ENCODE data around the gene GPATCH8. TPM values are rescaled to one million over a fixed set of nuclear protein-coding genes. Genes with fewer than 3 reads are reported as not detected.
"Not testable (repeated sequence)": the region's sequence is repeated elsewhere in the genome, so short reads cannot be mapped to it uniquely, and the experiment has no call there.

Gene GPATCH8
- total RNA-seq, 3 donors from 2014 or later: 38.2 to 43.3 (median 41.9) TPM

DNA sequence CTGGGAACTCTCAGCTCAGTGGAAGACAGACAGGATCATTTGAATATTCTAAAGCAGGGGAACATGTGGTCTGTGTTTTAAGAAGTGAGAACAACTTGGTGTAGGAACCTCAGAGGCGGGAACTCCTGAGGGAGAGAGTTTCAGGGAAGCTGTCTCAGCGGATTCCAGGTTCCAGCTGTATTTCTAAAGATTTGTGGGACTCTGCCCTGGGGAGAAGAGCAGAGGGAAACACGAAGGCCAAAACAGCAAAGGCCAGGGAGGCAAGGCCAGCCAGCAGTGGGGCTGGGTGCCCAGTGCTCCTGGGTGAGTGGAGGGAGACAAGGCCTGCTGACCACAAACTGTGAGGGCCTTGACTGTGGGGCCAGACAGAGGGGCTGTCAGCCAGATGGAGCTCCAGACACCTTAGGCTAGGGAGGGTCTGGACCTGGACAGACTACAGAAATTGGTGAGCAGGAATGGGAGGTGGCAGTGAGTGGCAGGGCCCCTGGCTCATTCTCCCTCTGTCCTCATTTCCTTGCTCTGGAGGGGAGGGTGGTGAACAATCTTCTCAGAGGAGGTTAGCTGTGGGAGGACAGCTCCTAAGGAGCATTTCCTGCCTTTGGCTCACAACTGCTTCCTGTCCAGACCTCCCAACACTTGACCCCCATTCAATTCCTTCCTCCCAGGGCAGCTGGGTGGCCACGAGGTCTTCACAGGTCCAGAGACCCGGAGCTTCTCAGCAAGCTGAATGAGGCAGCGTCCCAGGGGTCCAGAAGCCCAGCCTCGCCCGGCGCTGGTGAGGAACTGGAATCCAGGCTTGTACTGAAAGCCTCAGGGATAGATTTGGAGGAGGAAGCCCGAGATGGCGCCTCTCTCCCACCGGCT, 33.1 kb upstream of the GPATCH8 start:
- H3K27me3 Mint-ChIP-seq (ENCODE audit: low read depth): peaks cover 4% of the 10 kb centered on the region
- no peak overlapping the region for H3K4me3 Mint-ChIP-seq
- DNase-seq (no peak), ATAC-seq (no peak)
- H3K36me3 Mint-ChIP-seq (ENCODE audit: insufficient read depth): no peaks in the 10 kb centered on the region
- H3K9me3 Mint-ChIP-seq: no peaks in the 10 kb centered on the region
- H3K4me1 Mint-ChIP-seq (ENCODE audit: low read depth): peaks cover 8% of the 10 kb centered on the region

DNA sequence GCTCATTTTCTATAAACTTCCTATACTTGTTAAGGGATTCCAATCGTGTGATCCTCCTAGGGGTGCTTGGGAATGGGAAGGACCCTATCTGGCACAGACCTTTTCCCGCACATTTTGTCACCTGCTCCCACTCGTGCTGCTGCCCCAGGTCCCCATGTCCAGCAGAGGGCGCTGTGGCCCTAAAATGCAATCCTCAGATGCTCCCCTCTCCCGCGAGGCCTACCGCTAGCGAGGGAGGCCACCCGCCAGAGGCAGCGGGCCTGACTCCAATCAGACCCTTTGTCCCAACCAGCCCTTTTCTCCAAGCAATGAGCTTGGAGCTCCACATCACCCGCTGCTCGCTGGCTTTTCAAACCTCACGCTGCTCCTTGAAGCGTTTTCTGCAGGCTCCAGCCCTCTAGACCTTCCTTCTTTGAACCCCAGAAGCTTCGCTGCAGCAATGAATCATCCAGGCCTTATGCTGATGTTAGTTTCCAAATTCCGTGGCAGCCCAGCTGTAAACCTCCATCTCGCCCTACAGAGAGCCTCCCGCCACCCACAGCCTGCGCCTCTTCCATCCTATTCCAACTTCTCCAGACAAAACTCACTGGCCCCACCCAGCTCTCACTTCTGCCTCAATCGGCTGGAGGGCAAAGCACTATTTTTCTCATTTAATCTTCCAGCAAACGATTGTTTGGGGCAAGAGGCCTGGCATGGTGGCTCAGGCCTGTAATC, 30.5 kb upstream of the GPATCH8 start:
- no peak overlapping the region for H3K4me3 Mint-ChIP-seq
- DNase-seq: peak; percentile 84
- H3K4me1 Mint-ChIP-seq (ENCODE audit: low read depth): peaks cover 8% of the 10 kb centered on the region
- no peaks in the 10 kb centered on the region for H3K9me3 Mint-ChIP-seq
- no peaks in the 10 kb centered on the region for H3K27me3 Mint-ChIP-seq (ENCODE audit: low read depth)
- H3K36me3 Mint-ChIP-seq (ENCODE audit: insufficient read depth): no peaks in the 10 kb centered on the region
- peak; percentile 96 to 97 for ATAC-seq

GRCh38 chr17:44530896-44531418, 27.8 kb upstream of the GPATCH8 start:
- H3K9me3 Mint-ChIP-seq: no peaks in the 10 kb centered on the region
- no peak for DNase-seq

GRCh38 chr17:44529864-44530263, 26.7 kb upstream of the GPATCH8 start:
- Mint-ChIP-seq H3K27me3 (ENCODE audit: low read depth) (peaks cover 6% of the 10 kb centered on the region), H3K4me1 (ENCODE audit: low read depth) (peaks cover 8% of the 10 kb centered on the region), H3K9me3 (no peaks in the 10 kb centered on the region), H3K4me3 (no peak overlapping the region), H3K36me3 (ENCODE audit: insufficient read depth) (no peaks in the 10 kb centered on the region)
- no peak for DNase-seq
- no peak for ATAC-seq

More at GRCh38 chr17:44530896-44531418, 27.8 kb upstream of the GPATCH8 start:
- no peak for ATAC-seq
- H3K27me3 Mint-ChIP-seq (ENCODE audit: low read depth): peaks cover 6% of the 10 kb centered on the region
- H3K4me3 Mint-ChIP-seq: no peak overlapping the region
- H3K36me3 Mint-ChIP-seq (ENCODE audit: insufficient read depth): no peaks in the 10 kb centered on the region
- H3K4me1 Mint-ChIP-seq (ENCODE audit: low read depth): peaks cover 8% of the 10 kb centered on the region

GRCh38 chr17:44527954-44528353, 24.7 kb upstream of the GPATCH8 start:
- ATAC-seq: no peak
- Mint-ChIP-seq H3K36me3 (ENCODE audit: insufficient read depth) (no peaks in the 10 kb centered on the region), H3K27me3 (ENCODE audit: low read depth) (peaks cover 6% of the 10 kb centered on the region), H3K9me3 (no peaks in the 10 kb centered on the region), H3K4me3 (no peak overlapping the region), H3K4me1 (ENCODE audit: low read depth) (no peaks in the 10 kb centered on the region)
- DNase-seq: no peak

DNA sequence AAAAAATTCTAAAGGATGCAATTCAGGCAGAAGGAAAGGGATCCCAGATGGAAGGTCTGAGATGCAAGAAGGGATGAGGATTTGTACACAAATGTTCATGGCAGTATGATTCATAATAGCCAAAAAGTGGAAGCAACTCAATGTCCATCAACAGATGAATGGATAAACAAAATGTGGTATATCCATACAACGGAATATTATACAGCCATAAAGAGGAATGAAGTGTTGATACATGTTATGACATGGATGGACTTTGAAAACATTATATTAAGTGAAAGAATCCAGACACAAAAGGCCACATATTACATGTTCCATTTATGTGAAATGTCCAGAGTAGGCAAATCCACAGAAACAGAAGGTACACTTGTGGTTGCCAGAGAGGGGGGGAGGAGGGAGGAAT, 23.9 kb upstream of the GPATCH8 start:
- Mint-ChIP-seq H3K4me1 (ENCODE audit: low read depth) (no peaks in the 10 kb centered on the region), H3K9me3 (no peaks in the 10 kb centered on the region), H3K27me3 (ENCODE audit: low read depth) (peaks cover 7% of the 10 kb centered on the region), H3K36me3 (ENCODE audit: insufficient read depth) (no peaks in the 10 kb centered on the region), H3K4me3 (no peak overlapping the region)
- no peak for DNase-seq
- ATAC-seq: no peak

DNA sequence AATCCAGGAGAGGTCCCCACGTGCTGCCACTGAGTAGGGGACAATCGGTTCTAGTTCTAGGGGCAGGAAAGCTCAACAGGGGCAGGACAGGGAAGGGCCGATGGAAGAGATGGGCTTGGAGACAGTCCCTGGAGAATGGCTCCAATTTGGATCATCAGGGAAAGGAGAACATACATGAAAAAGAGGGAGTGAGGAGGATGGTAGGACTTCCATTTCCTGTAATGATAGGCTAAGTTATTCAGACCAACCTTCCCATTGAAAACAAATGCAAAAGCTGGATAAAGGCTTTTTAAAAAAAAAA, 20.4 kb upstream of the GPATCH8 start:
- no peak for ATAC-seq
- Mint-ChIP-seq H3K4me1 (ENCODE audit: low read depth) (no peaks in the 10 kb centered on the region), H3K4me3 (no peak overlapping the region), H3K36me3 (ENCODE audit: insufficient read depth) (no peaks in the 10 kb centered on the region), H3K9me3 (no peaks in the 10 kb centered on the region), H3K27me3 (ENCODE audit: low read depth) (peaks cover 12% of the 10 kb centered on the region)
- DNase-seq: no peak

DNA sequence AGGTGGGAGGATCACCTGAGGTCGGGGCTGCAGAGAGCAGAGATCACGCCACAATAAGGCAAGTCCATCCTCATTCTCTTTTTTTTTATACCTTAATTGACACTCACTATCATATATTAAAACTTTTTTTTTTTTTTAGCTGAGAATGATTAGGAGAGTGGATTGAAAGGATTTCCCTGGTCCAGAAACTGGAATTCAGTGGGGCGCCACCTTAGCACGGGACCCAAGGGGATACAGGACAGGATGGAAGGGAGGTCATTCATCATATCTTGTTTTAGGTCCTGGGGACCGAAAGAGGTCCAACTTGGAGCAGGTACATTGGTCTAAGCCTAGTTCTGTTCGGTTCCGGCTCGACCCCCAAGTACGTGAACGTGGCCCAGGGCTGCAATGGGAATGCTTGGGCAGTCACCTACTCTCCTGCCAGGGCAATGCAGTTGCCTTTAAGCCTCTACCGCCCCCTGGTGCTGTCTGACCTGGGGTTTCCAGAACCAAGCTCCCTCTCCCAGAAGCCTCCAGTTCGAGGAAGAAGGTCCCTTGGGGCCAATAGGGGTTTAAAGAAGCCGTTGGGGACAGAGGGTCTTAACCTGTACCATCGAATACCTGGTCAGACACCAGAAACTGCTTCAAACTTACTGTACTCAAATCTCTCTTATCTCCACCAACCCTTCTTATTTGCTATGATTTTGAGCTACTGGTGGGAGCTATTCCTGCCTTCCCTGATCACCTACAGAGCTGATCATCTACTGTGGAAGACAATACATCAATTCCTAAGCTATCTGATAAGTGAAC, 19.9 kb upstream of the GPATCH8 start:
- ATAC-seq (peak; percentile 58 to 78), DNase-seq (peak; percentile 27)
- Mint-ChIP-seq H3K4me1 (ENCODE audit: low read depth) (no peaks in the 10 kb centered on the region), H3K36me3 (ENCODE audit: insufficient read depth) (no peaks in the 10 kb centered on the region), H3K27me3 (ENCODE audit: low read depth) (peaks cover 15% of the 10 kb centered on the region), H3K9me3 (no peaks in the 10 kb centered on the region), H3K4me3 (no peak overlapping the region)

DNA sequence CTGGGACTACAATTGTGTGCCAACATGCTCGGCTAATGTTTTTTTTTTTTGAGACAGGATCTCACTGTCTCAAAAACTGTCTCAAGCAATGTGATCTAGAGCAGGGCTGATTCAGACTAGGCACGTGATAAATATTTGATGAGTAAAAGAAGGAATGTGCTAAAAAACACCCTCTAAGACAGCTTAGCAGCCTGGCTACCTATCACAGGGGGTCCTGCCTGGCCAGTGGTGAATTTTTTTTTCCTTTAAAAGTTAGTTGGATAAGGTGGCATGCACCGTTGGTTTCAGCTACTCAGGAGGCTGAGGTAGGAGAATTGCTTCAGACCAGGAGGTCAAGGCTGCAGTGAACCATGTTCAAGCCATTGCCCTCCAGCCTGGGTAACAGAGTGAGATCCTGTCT, 14.8 kb upstream of the GPATCH8 start:
- Mint-ChIP-seq H3K27me3 (ENCODE audit: low read depth) (peaks cover 13% of the 10 kb centered on the region), H3K36me3 (ENCODE audit: insufficient read depth) (no peaks in the 10 kb centered on the region), H3K9me3 (no peaks in the 10 kb centered on the region), H3K4me3 (no peak overlapping the region), H3K4me1 (ENCODE audit: low read depth) (no peaks in the 10 kb centered on the region)
- no peak for DNase-seq
- ATAC-seq: no peak

- H3K4me1 Mint-ChIP-seq (ENCODE audit: low read depth); H3K36me3 Mint-ChIP-seq (ENCODE audit: insufficient read depth); DNase-seq; H3K9me3 Mint-ChIP-seq; H3K4me3 Mint-ChIP-seq; ATAC-seq; H3K27me3 Mint-ChIP-seq (ENCODE audit: low read depth): not testable (repeated sequence)
Observed at GRCh38 chr17:44511241-44512134, 8.3 kb upstream of the GPATCH8 start.

DNA sequence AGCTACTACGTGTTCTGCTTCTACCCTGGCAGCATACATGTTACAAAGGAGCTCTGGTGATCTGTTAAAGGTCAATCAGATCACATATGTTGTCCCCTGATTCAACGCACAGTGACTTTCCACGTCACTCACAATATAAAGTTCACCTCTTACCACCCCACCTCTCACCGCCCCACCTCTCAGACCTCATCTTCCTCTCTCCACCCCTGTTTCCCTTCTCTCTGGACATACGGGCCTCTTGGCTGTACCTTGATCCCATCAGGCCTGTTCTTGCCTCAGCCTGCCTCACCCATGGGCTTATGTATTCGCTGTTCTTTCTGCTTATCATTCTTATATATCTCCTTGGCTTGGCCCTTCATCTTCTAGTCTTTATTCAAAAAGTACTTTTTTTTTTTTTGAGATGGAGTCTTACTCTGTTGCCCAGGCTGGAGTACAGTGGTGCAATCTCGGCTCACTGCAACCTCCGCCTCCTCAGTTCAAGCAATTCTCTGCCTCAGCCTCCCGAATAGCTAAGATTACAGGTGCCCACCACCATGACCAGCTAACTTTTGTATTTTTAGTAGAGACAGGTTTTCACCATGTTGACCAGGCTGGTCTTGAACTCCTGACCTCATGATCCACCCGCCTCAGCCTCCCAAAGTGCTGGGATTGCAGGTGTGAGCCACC, 3.9 kb upstream of the GPATCH8 start:
- not testable (repeated sequence) for DNase-seq; H3K36me3 Mint-ChIP-seq (ENCODE audit: insufficient read depth); ATAC-seq; H3K4me3 Mint-ChIP-seq; H3K4me1 Mint-ChIP-seq (ENCODE audit: low read depth); H3K27me3 Mint-ChIP-seq (ENCODE audit: low read depth); H3K9me3 Mint-ChIP-seq

GRCh38 chr17:44502598-44503146, 534 bp downstream of the GPATCH8 start:
- ATAC-seq (peak; percentile 32 to 37), DNase-seq (no peak)
- H3K4me3 Mint-ChIP-seq: peak overlapping the region; percentile 99
- peaks cover 36% of the 10 kb centered on the region for H3K4me1 Mint-ChIP-seq (ENCODE audit: low read depth)
- peaks cover 4% of the 10 kb centered on the region for H3K36me3 Mint-ChIP-seq (ENCODE audit: insufficient read depth)
- no peaks in the 10 kb centered on the region for H3K27me3 Mint-ChIP-seq (ENCODE audit: low read depth)
- H3K9me3 Mint-ChIP-seq: no peaks in the 10 kb centered on the region

GRCh38 chr17:44501866-44502375, 1.3 kb downstream of the GPATCH8 start:
- Mint-ChIP-seq H3K4me3 (peak overlapping the region; percentile 99), H3K4me1 (ENCODE audit: low read depth) (peaks cover 40% of the 10 kb centered on the region)

More at GRCh38 chr17:44501866-44502375, 1.3 kb downstream of the GPATCH8 start:
- H3K9me3 Mint-ChIP-seq: no peaks in the 10 kb centered on the region
- peaks cover 4% of the 10 kb centered on the region for H3K36me3 Mint-ChIP-seq (ENCODE audit: insufficient read depth)
- no peak for ATAC-seq
- H3K27me3 Mint-ChIP-seq (ENCODE audit: low read depth): no peaks in the 10 kb centered on the region
- no peak for DNase-seq
